ENCODE results near the gene IFNW1.
"Not testable (repeated sequence)": the region's sequence is repeated elsewhere in the genome, so short reads cannot be mapped to it uniquely, and the experiment has no call there.

The IFNW1 gene

GRCh38 chr9:21141427-21141882, at the start of gene IFNW1:
Gene IFNW1, minus strand, starts transcription at chr9:21141832. Its CDS starts 262 bp downstream, at chr9:21141570.
- TF ChIP-seq CTCF (IDR thresholded peaks at IDR 0.05; ENCODE audit: low read depth, low read length, missing control alignments) = peak; percentile 51
- peak; percentile 27 for DNase-seq (ENCODE audit: extremely low read depth, low read depth)
- no peak within 1 kb of the TSS for H3K4me3 ChIP-seq (replicated peaks; ENCODE audit: low read depth, low read length)

GRCh38 chr9:21187487-21187886, 45.9 kb upstream of the IFNW1 start, which contains the start of gene IFNA4:
Gene IFNA4, minus strand, starts transcription at chr9:21187587. Its CDS starts 56 bp downstream, at chr9:21187531.
- not testable (repeated sequence) for DNase-seq (ENCODE audit: extremely low read depth, low read depth); H3K4me3 ChIP-seq (replicated peaks; ENCODE audit: low read depth, low read length)

GRCh38 chr9:21182810-21183736, 41.4 kb upstream of the IFNW1 start:
- TF ChIP-seq CTCF (IDR thresholded peaks at IDR 0.05; ENCODE audit: low read depth, low read length, missing control alignments) = peak; percentile 53
- not testable (repeated sequence) for DNase-seq (ENCODE audit: extremely low read depth, low read depth); H3K4me3 ChIP-seq (replicated peaks; ENCODE audit: low read depth, low read length)

- no peak for TF ChIP-seq CTCF (IDR thresholded peaks at IDR 0.05; ENCODE audit: low read depth, low read length, missing control alignments)
- DNase-seq (ENCODE audit: extremely low read depth, low read depth) = no peak
- no peak overlapping the region for H3K4me3 ChIP-seq (replicated peaks; ENCODE audit: low read depth, low read length)
Observed at GRCh38 chr9:21174671-21175070, 33.0 kb upstream of the IFNW1 start.

GRCh38 chr9:21172156-21172555, 30.5 kb upstream of the IFNW1 start:
- DNase-seq (ENCODE audit: extremely low read depth, low read depth) = no peak
- H3K4me3 ChIP-seq (replicated peaks; ENCODE audit: low read depth, low read length) = no peak overlapping the region
- TF ChIP-seq CTCF (IDR thresholded peaks at IDR 0.05; ENCODE audit: low read depth, low read length, missing control alignments) = no peak

GRCh38 chr9:21171351-21171750, 29.7 kb upstream of the IFNW1 start:
- H3K4me3 ChIP-seq (replicated peaks; ENCODE audit: low read depth, low read length) = no peak overlapping the region
- TF ChIP-seq CTCF (IDR thresholded peaks at IDR 0.05; ENCODE audit: low read depth, low read length, missing control alignments) = no peak
- no peak for DNase-seq (ENCODE audit: extremely low read depth, low read depth)

- DNase-seq (ENCODE audit: extremely low read depth, low read depth) = not testable (repeated sequence)
Observed at GRCh38 chr9:21166560-21166959, 24.9 kb upstream of the IFNW1 start, which contains the start of gene IFNA21. Gene IFNA21, minus strand, starts transcription at chr9:21166660. Its CDS starts 48 bp downstream, at chr9:21166612.

More at GRCh38 chr9:21166560-21166959, 24.9 kb upstream of the IFNW1 start, which contains the start of gene IFNA21:
- not testable (repeated sequence) for H3K4me3 ChIP-seq (replicated peaks; ENCODE audit: low read depth, low read length)
